B cell (primary cell): ENCODE data around the gene SAXO1. TPM values are rescaled to one million over a fixed set of nuclear protein-coding genes. Genes with fewer than 3 reads are reported as not detected.

Source experiments
- ATAC-seq: fragments of 200-7000 bp; cut with Tn5 transposase; one replicate; pipeline ENCODE4 v1.10.0; 2021; ENCODE audit warnings: low read depth, mild to moderate bottlenecking, moderate number of reproducible peaks, moderate library complexity
- CTCF ChIA-PET: fragments of 350-600 bp; sonication (Branson Sonifier 250); formaldehyde crosslinking; loops from one replicate; lab custom pipeline; 2021; ENCODE audit warnings: antibody characterized with exemption, inconsistent platforms; lab: Charles Lee
- POLR2A ChIA-PET: fragments of 350-600 bp; sonication (Branson Sonifier 250); formaldehyde crosslinking; loops from one replicate; lab custom pipeline; 2021; ENCODE audit warnings: antibody characterized with exemption; lab: Charles Lee
- DNase-seq: peaks from one replicate; pipeline ENCODE4 v3.0.0; 2013
- H2AFZ ChIP-seq: 2 replicates; pipeline ENCODE4 v1.6.1; 2012; ENCODE audit warnings: mild to moderate bottlenecking, low read depth, low read length; ENCODE audit not compliant: insufficient read depth, poor library complexity, severe bottlenecking
- H3K27ac ChIP-seq, 2 donors: 1 replicate in 1 of 2; 2 replicates in 1 of 2; pipeline ENCODE4 v1.5.1; 2012 to 2013; ENCODE audit warnings: low read length in 2 of 2, mild to moderate bottlenecking in 2 of 2, moderate library complexity in 1 of 2
- H3K27me3 ChIP-seq, 4 experiments: fragments of 200-600 bp in 1 of 4; sonication (generic) in 1 of 4; replicated peaks in 1 of 4; 1 replicate in 2 of 4; 2 replicates in 2 of 4; pipeline versions ENCODE4 v1.6.1 to v1.7.0; 2013 to 2016; ENCODE audit warnings: low read length in 3 of 4, mild to moderate bottlenecking in 2 of 4, mixed read lengths in 1 of 4, moderate library complexity in 1 of 4; ENCODE audit not compliant: insufficient read depth in 4 of 4, control insufficient read depth in 3 of 4; ENCODE audit errors: control extremely low read depth in 1 of 4
- H3K36me3 ChIP-seq, 2 experiments: replicated peaks in 1 of 2; 1 replicate in 1 of 2; 2 replicates in 1 of 2; pipeline versions ENCODE4 v1.6.1 to v1.7.1; 2013; ENCODE audit warnings: low read length in 1 of 2; ENCODE audit not compliant: insufficient read depth in 2 of 2, control insufficient read depth in 1 of 2; ENCODE audit errors: control extremely low read depth in 1 of 2, extremely low read depth in 1 of 2
- H3K4me1 ChIP-seq, 2 donors: fragments of 200-600 bp in 1 of 2; sonication (generic) in 1 of 2; 1 replicate in 1 of 2; 2 replicates in 1 of 2; pipeline versions ENCODE4 v1.5.1 to v1.6.1; 2013 to 2017; ENCODE audit warnings: low read length in 2 of 2; ENCODE audit not compliant: control insufficient read depth in 2 of 2, insufficient read depth in 2 of 2
- H3K4me2 ChIP-seq: replicated peaks from 2 replicates; pipeline ENCODE3; 2012; ENCODE audit warnings: mild to moderate bottlenecking, low read depth, low read length; ENCODE audit not compliant: poor library complexity, severe bottlenecking
- H3K4me3 ChIP-seq, 5 experiments: fragments of 200-600 bp in 1 of 5; sonication (generic) in 1 of 5; 1 replicate in 3 of 5; 2 replicates in 2 of 5; pipeline versions ENCODE4 v1.5.1 to v1.7.0; 2011 to 2016; ENCODE audit warnings: low read length in 4 of 5, mild to moderate bottlenecking in 4 of 5, low read depth in 2 of 5, control low read depth in 1 of 5, moderate library complexity in 1 of 5; ENCODE audit not compliant: insufficient read depth in 1 of 5; ENCODE audit errors: control extremely low read depth in 1 of 5, extremely low read depth in 1 of 5
- H3K79me2 ChIP-seq: fragments of 200-600 bp; sonication (generic); one replicate; pipeline ENCODE4 v1.6.0; 2016; ENCODE audit warnings: low read length; ENCODE audit not compliant: control insufficient read depth, insufficient read depth
- H3K9ac ChIP-seq: fragments of 200-600 bp; sonication (generic); 2 replicates; pipeline ENCODE4 v1.6.1; 2017; ENCODE audit warnings: mild to moderate bottlenecking, low read length, moderate library complexity
- H3K9me3 ChIP-seq, 3 donors: one replicate each; pipeline versions ENCODE4 v1.6.1 to v1.7.1; 2013; ENCODE audit warnings: low read length in 2 of 3; ENCODE audit not compliant: control insufficient read depth in 2 of 3, insufficient read depth in 1 of 3; ENCODE audit errors: control extremely low read depth in 1 of 3
- H4K20me1 ChIP-seq: 2 replicates; pipeline ENCODE4 v1.6.0; 2012; ENCODE audit warnings: mild to moderate bottlenecking, low read length; ENCODE audit not compliant: insufficient read depth, control insufficient read depth, poor library complexity, severe bottlenecking
- H3K27ac Mint-ChIP-seq: one replicate; pipeline ENCODE4 v1.8.0; 2021; ENCODE audit warnings: mixed read lengths
- H3K27me3 Mint-ChIP-seq: one replicate; pipeline ENCODE4 v1.8.0; 2021; ENCODE audit warnings: mixed read lengths
- H3K4me1 Mint-ChIP-seq: one replicate; pipeline ENCODE4 v1.8.0; 2021; ENCODE audit warnings: mixed read lengths
- H3K4me3 Mint-ChIP-seq: one replicate; pipeline ENCODE4 v1.8.0; 2021; ENCODE audit warnings: mixed read lengths
- H3K9me3 Mint-ChIP-seq: one replicate; pipeline ENCODE4 v1.8.0; 2022; ENCODE audit warnings: mixed read lengths; ENCODE audit not compliant: insufficient read depth
- WGBS: methylation state at CpG from one replicate; pipeline ENCODE4 v1.1.5; 2013; ENCODE audit warnings: missing lambda C conversion rate; ENCODE audit not compliant: insufficient coverage; 5-methylcytosine and 5-hydroxymethylcytosine counted together
- intact Hi-C: fragments of 100-400 bp; cut with micrococcal nuclease; formaldehyde crosslinking; loops from one replicate; pipeline ENCODE4 v1.10.0; 2022
- polyA plus RNA-seq: library from polyadenylated mRNA; depleted of rRNA; stranded (reverse); fragments of >200 nt; gene quantifications from 2 replicates; pipeline ENCODE4 v1.2.3, GENCODE V29; 2012
- small RNA-seq: library from RNA; depleted of rRNA; stranded (forward); fragments of <200 nt; gene quantifications from one replicate; pipeline ENCODE3, GENCODE V24; 2012; ENCODE audit warnings: low replicate concordance, low read depth; ENCODE audit not compliant: insufficient read length
- total RNA-seq, 2 donors: library from RNA; stranded (reverse); fragments of 120-200 nt in 1 of 2; gene quantifications; 1 replicate in 1 of 2; 2 replicates in 1 of 2; pipeline versions ENCODE4 v1.2.3 to v1.2.4, GENCODE V29; 2013 to 2022
- TF ChIP-seq, protein P1 (sequence below): fragments of 200-600 bp; IDR thresholded peaks from one replicate; pipeline ENCODE4 v1.8.0; 2022; ENCODE audit warnings: antibody characterized with exemption, mild to moderate bottlenecking

SAXO1 gene
- total and polyA plus RNA-seq, 2 donors (not counting 1 experiment from before 2014, with no cell fraction given): 0.01 TPM; not detected in 1

DNA sequence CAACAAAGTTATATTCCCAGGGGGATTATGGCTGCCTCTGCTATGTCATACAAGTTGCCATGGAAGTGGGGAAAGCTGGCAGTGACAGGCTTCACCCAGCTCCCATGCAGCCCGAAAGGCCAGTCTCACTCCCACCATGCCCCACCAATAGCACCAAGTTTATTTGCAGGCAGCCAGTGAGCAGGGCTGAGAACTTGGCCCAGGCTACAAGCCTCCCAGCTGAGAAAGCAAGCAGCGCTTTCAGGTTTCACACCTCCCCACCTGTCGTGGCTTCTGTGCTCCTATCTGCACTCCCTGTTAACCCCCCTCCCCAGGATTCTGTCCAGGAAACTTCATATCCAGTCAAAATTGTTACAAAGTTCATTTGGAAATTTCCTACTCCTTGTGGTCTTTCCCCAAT lies 155.0 kb downstream of the SAXO1 start:
- 91% methylated on average over 3 of the region's 3 CpGs for WGBS
- Histone ChIP-seq H4K20me1 (no peaks in the 10 kb centered on the region), H3K9ac (no peak overlapping the region), H3K4me3 (no peak overlapping the region), H3K27me3 (no peaks in the 10 kb centered on the region), H3K9me3 (no peaks in the 10 kb centered on the region), H3K79me2 (no peaks in the 10 kb centered on the region), H3K4me1 (no peaks in the 10 kb centered on the region), H3K27ac (no peak overlapping the region), H3K4me2 (no peak overlapping the region), H2AFZ (no peak overlapping the region), H3K36me3 (no peaks in the 10 kb centered on the region)
- peaks cover 7% of the 10 kb centered on the region for H3K27me3 Mint-ChIP-seq
- H3K9me3 Mint-ChIP-seq: peaks cover under 1% of the 10 kb centered on the region
- no peak overlapping the region for H3K4me3 Mint-ChIP-seq
- H3K27ac Mint-ChIP-seq: no peak overlapping the region
- CTCF ChIA-PET: no interaction called here
- TF ChIP-seq, protein P1, sequence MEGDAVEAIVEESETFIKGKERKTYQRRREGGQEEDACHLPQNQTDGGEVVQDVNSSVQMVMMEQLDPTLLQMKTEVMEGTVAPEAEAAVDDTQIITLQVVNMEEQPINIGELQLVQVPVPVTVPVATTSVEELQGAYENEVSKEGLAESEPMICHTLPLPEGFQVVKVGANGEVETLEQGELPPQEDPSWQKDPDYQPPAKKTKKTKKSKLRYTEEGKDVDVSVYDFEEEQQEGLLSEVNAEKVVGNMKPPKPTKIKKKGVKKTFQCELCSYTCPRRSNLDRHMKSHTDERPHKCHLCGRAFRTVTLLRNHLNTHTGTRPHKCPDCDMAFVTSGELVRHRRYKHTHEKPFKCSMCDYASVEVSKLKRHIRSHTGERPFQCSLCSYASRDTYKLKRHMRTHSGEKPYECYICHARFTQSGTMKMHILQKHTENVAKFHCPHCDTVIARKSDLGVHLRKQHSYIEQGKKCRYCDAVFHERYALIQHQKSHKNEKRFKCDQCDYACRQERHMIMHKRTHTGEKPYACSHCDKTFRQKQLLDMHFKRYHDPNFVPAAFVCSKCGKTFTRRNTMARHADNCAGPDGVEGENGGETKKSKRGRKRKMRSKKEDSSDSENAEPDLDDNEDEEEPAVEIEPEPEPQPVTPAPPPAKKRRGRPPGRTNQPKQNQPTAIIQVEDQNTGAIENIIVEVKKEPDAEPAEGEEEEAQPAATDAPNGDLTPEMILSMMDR: no peak
- no peak for ATAC-seq
- no peak for DNase-seq
- intact Hi-C loops: no loop called here
- H3K4me1 Mint-ChIP-seq: no peaks in the 10 kb centered on the region
- POLR2A ChIA-PET: no interaction called here

Small RNA genes within 50 kb of the gene (small RNA-seq; reads per million reads assigned to genes)
- gene RNU6-264P: not detected
- gene SCARNA8: 180 reads per million, percentile 96 among the genes with 10 or more reads in this experiment

Other genes with a start within 250 kb of the SAXO1 start
- gene RRAGA, start 16.2 kb upstream of the SAXO1 start, total RNA-seq: 49.2 and 52.1 TPM in 2 replicates
- gene RRAGA, start 16.2 kb upstream of the SAXO1 start, polyA plus RNA-seq: 20.6 and 29.5 TPM in 2 replicates
- gene HAUS6, start 69.7 kb upstream of the SAXO1 start, total RNA-seq: 13.5 and 14.6 TPM in 2 replicates
- gene HAUS6, start 69.7 kb upstream of the SAXO1 start, polyA plus RNA-seq: 4.1 and 5.3 TPM in 2 replicates
- 16.4 and 19.1 TPM in 2 replicates for gene PLIN2, start 94.3 kb upstream of the SAXO1 start, total RNA-seq
- 61.3 and 63.9 TPM in 2 replicates for gene PLIN2, start 94.3 kb upstream of the SAXO1 start, polyA plus RNA-seq
- gene DENND4C, start 197.5 kb upstream of the SAXO1 start, total RNA-seq: 44.8 and 52.4 TPM in 2 replicates
- 9.9 and 14.0 TPM in 2 replicates for gene DENND4C, start 197.5 kb upstream of the SAXO1 start, polyA plus RNA-seq